ENCODE measurements around the gene P2RX4.
"Not testable (repeated sequence)": the region's sequence is repeated elsewhere in the genome, so short reads cannot be mapped to it uniquely, and the experiment has no call there.

The P2RX4 gene

DNA sequence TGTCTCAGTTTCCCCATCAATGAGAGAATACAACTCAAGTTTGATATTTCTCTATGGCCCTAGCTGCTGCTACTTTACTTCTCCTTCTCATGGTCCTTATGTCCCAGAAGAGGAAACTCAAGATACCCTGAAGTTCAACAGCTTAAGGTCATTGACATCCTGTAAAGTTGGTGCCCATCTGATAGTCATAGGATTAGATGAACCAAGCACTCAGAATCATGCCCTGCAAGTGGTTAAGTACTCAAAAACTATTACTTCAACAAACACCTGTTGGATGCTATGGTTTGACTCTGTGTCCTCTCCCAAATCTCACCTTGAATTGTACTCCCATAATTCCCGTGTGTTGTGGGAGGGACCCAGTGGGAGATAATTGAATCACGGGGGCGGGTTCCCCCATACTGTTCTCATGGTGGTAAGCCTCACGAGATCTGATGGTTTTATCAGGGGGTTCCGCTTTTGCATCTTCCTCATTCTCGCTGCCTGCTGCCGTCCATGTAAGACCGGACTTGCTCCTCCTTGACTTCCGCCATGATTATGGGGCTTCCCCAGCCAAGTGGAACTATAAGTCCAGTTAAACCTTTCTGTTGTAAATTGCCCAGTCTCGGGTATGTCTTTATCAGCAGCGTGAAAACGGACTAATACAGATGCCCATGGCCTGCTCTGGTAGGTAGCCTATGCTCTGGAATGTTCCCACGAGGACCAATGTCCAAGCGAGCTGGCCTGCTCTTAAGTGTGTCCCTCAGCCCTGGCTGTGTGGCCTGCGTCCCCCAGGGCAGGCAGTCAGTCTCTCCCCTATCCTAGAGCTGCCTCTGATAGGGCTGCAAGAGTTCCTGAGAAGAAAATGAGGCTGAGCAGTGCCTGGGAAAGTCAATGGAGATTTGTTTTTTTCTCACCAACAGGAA, 68.5 kb downstream of the P2RX4 start:
- no peak for DNase-seq (ENCODE audit: low spot score)

DNA sequence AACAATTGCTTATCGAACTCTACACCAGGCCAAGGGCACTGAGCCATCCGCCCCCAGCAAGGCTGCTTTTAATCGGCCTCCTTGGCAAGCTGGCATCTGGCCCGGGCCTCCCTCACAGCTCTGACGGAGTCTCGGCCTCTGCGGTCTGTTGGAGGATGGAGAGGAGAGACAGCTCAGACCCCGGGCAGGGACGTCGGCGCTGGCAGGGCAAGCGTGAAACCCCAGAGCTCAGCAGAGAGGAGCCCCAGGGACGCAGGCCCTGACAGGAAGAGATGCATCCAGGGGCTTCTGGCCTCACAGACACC, 69.1 kb downstream of the P2RX4 start:
- DNase-seq (ENCODE audit: low spot score), result no peak

DNA sequence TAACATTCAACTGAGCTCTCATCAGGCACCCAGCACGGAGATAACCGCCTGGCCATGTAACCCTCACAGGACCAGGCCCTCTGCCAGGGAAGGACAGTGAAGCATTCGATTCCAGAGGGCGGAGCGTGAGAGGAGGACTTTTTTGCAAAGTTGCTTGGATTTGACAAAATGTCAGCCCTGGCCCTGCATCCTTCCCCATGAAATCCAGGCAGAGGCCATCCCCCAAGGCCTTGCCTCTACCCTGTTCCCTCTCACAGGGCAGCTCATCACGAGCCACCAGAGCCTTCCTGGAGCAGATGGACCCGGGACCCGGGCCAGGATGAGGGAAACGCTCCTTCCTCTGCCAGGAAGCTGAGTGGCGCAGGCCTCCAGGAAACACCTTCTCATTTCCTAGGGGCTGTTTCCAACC, 69.6 kb downstream of the P2RX4 start:
- no peak for DNase-seq (ENCODE audit: low spot score)

DNA sequence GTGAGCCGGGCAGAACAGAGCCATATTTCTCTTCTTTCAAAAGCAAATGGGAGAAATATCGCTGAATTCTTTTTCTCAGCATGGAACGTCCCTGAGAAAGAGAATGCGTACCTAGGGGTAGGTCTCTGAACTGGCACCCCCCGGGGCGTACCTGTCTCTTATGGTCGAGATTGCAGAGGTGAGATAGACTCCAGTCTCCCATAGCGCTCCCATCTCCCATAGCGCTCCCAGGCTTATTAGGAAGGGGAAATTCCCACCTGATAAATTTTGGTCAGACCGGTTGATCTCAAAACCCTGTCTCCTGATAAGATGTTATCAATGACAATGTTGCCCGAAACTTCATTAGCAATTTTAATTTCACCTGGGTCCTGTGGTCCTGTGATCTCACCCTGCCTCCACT, 70.6 kb downstream of the P2RX4 start:
- DNase-seq (ENCODE audit: low spot score), result not testable (repeated sequence)

DNA sequence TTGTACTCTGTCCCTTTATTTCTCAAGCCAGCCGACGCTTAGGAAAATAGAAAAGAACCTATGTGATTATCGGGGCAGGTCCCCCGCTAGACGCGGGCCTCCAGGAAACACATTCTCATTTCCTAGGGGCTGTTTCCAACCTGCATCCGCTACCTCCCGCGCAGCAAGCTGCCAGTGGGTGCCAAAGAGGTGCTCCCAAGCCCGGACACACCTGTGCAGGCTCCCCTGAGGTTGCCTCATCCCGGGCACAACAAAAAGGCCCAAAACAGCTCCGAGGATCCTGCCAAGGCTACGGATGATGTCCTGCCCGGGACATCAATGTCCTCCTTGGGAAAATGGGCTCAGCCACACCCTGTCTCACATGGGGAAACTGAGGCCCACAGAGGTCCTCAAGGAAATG, 71.2 kb downstream of the P2RX4 start:
- not testable (repeated sequence) for DNase-seq (ENCODE audit: low spot score)

DNA sequence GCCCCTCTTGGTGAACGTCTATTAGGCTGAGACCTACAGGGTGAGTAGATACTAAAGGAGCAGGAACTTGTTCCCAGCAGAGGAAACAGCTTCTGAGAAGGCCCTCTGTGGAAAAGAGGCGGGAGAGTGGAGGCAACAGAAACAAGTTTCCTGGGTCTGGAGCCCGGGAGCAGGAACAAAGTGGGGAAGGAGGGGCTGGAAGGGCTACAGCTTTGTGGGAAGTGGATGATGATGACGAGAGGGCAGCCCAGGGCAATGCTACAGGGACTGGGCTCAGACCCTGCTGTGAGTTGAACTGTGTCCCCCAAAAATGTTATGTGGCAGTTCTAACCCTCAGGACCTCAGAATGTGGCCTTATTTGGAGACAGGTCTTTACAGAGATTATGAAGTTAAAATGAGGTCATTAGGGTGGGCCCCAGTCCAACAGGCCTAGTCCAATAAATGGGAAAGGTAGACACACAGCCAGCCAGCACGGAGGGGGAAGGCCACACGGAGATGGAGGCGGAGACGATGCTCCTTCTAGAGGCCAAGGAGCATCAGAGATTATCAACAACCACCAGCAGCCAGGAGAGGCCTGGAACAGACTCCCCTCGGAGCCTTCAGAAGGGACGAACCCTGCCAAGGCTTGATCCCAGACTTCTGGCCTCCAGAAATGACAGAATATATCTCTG, 72.3 kb downstream of the P2RX4 start:
- DNase-seq (ENCODE audit: low spot score), result no peak

- not testable (repeated sequence) for DNase-seq (ENCODE audit: low spot score)
Observed at GRCh38 chr12:121282910-121283309, 73.0 kb downstream of the P2RX4 start.

DNA sequence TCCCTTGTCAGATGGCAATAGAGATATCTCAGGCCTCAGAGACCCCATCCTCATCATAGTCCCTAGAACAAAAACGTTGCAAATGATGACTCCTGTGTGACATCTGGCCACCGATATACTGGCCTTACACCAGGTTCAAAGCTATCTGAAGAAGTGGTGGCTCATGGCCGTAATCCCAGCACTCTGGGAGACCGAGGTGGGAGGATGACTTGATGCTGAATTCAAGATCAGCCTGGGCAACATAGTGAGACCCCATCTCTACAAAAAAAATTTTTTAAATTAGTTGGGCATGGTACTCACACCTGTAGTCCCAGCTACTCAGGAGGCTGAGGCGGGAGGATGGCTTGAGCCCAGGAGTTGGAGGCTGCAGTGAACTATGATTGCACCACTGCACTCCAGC, 73.5 kb downstream of the P2RX4 start:
- DNase-seq (ENCODE audit: low spot score), result no peak

All from activated CD4-positive, alpha-beta T cell treated with anti-CD3 and anti-CD28 coated beads, Interleukin-2, Interleukin-4, amounts not matched to agents 100 ng/mL and 50 ng/mL, durations not matched to agents 16 hours and 8 hours (primary cell).